Measurements from ENCODE around the gene APOB. TPM values are rescaled to one million over a fixed set of nuclear protein-coding genes. Genes with fewer than 3 reads are reported as not detected.

APOB gene
- total RNA-seq, 1 donor from 2014 or later: 15.9 TPM

DNA sequence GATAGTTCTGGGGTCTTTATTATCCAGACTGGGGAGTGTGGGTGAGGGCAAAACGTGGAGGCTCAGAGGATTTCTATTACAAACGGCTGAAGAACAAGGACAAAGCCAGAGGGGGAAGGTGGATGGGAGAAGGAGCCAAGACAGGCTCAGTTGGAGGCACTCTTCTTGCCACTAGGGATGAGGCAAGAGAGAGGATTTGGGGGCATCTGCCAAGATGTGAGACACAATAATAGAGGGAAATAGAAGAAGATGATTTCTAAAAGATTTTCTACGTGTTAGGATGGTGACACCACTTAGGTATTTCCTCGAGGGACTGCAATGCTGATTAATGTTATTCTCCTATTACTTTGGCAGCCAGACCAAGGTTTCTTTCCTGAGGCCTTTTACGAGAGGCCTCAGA lies 71.8 kb downstream of the APOB start:
- peaks cover 3% of the 10 kb centered on the region for H3K27me3 Mint-ChIP-seq (ENCODE audit: unreplicated experiment)
- TF ChIP-seq, protein P1, sequence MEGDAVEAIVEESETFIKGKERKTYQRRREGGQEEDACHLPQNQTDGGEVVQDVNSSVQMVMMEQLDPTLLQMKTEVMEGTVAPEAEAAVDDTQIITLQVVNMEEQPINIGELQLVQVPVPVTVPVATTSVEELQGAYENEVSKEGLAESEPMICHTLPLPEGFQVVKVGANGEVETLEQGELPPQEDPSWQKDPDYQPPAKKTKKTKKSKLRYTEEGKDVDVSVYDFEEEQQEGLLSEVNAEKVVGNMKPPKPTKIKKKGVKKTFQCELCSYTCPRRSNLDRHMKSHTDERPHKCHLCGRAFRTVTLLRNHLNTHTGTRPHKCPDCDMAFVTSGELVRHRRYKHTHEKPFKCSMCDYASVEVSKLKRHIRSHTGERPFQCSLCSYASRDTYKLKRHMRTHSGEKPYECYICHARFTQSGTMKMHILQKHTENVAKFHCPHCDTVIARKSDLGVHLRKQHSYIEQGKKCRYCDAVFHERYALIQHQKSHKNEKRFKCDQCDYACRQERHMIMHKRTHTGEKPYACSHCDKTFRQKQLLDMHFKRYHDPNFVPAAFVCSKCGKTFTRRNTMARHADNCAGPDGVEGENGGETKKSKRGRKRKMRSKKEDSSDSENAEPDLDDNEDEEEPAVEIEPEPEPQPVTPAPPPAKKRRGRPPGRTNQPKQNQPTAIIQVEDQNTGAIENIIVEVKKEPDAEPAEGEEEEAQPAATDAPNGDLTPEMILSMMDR (IDR thresholded peaks at IDR 0.05; ENCODE audit: unreplicated experiment): no peak
- peaks cover 11% of the 10 kb centered on the region for H3K4me1 Mint-ChIP-seq (ENCODE audit: unreplicated experiment)
- no peak overlapping the region for H3K27ac Mint-ChIP-seq (ENCODE audit: unreplicated experiment)
- H3K4me3 Mint-ChIP-seq (ENCODE audit: unreplicated experiment): no peak overlapping the region
- no peak for DNase-seq (ENCODE audit: low spot score)
- no peaks in the 10 kb centered on the region for H3K36me3 Mint-ChIP-seq (ENCODE audit: low read depth, unreplicated experiment)
- H3K9me3 Mint-ChIP-seq (ENCODE audit: unreplicated experiment): no peaks in the 10 kb centered on the region

GRCh38 chr2:20970068-20970467 lies 73.8 kb downstream of the APOB start:
- Mint-ChIP-seq H3K27ac (ENCODE audit: unreplicated experiment) (no peak overlapping the region), H3K36me3 (ENCODE audit: low read depth, unreplicated experiment) (no peaks in the 10 kb centered on the region), H3K4me3 (ENCODE audit: unreplicated experiment) (no peak overlapping the region), H3K4me1 (ENCODE audit: unreplicated experiment) (peaks cover 8% of the 10 kb centered on the region), H3K27me3 (ENCODE audit: unreplicated experiment) (peaks cover 3% of the 10 kb centered on the region), H3K9me3 (ENCODE audit: unreplicated experiment) (no peaks in the 10 kb centered on the region)
- TF ChIP-seq, protein P1 (IDR thresholded peaks at IDR 0.05; ENCODE audit: unreplicated experiment): no peak
- no peak for DNase-seq (ENCODE audit: low spot score)

DNA sequence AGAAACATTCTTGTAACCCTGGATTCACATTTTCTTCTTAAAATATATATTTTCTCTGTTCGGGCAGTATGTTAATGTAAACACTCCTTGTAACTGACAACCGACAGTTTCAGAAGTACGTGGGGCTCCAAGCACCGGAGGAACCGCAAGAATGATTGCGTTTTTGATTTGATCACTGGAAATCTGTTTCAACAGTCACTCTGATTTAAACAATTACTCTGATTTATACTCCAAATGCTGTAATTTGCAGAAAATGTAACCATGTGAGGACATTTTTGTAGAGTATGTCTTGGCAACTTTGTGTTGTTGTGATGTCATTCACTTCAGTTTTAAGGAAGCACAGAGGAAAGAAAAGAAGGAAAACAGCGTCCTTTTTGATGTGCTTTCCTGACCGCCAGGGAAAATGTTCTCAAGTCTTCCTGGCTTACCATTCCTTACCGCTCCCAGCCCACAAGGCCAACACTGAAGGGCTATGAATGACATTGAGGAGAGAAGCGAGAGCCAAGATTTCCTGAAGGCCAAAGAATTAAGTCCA lies 77.7 kb downstream of the APOB start:
- Mint-ChIP-seq H3K4me1 (ENCODE audit: unreplicated experiment) (peaks cover 21% of the 10 kb centered on the region), H3K4me3 (ENCODE audit: unreplicated experiment) (no peak overlapping the region), H3K27me3 (ENCODE audit: unreplicated experiment) (peaks cover 8% of the 10 kb centered on the region), H3K27ac (ENCODE audit: unreplicated experiment) (peak overlapping the region; percentile 13), H3K9me3 (ENCODE audit: unreplicated experiment) (no peaks in the 10 kb centered on the region), H3K36me3 (ENCODE audit: low read depth, unreplicated experiment) (no peaks in the 10 kb centered on the region)
- no peak for DNase-seq (ENCODE audit: low spot score)
- TF ChIP-seq, protein P1 (IDR thresholded peaks at IDR 0.05; ENCODE audit: unreplicated experiment): no peak

DNA sequence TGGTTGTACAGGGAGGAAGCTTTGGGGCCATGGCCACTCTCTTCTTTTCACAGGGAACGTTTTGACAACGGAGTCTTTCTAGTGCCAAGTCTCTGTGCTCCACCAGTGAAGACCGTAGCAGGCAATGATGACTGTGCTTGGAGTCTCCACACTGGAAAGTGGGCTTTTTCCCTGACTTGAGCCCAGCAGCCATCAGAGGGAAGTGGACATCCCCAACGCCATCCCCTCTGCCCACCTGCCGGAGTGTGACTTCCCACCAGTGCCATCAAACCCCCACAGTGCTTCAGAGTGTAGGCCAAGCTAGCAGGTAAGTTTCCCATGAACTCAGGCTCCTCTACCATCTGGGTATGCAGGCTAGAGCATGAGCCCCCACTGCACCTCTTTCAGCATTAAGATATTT lies 78.7 kb downstream of the APOB start:
- H3K27me3 Mint-ChIP-seq (ENCODE audit: unreplicated experiment): peaks cover 8% of the 10 kb centered on the region
- H3K4me3 Mint-ChIP-seq (ENCODE audit: unreplicated experiment): no peak overlapping the region
- H3K9me3 Mint-ChIP-seq (ENCODE audit: unreplicated experiment): no peaks in the 10 kb centered on the region
- no peak overlapping the region for H3K27ac Mint-ChIP-seq (ENCODE audit: unreplicated experiment)
- peaks cover 21% of the 10 kb centered on the region for H3K4me1 Mint-ChIP-seq (ENCODE audit: unreplicated experiment)
- no peak for DNase-seq (ENCODE audit: low spot score)
- H3K36me3 Mint-ChIP-seq (ENCODE audit: low read depth, unreplicated experiment): no peaks in the 10 kb centered on the region
- TF ChIP-seq, protein P1 (IDR thresholded peaks at IDR 0.05; ENCODE audit: unreplicated experiment): no peak

DNA sequence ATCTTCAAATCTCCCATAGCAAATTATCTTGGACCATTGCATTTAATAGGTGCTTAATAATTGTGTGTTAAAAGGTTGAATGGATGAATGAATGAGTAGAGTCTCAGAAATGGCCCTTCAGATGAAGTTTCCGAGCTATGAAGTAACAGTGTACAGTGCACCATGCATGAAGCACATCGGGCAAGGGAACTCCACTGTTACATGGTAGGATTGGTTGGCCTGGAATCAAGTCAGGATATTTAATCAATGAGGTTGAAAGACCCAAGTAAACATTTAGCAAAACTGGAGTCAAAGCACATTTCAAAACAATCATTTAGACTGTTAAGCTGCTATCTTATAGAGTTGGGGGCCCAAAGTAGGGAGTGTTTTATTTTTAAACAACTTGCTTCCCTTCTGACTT lies 80.0 kb downstream of the APOB start:
- H3K27me3 Mint-ChIP-seq (ENCODE audit: unreplicated experiment): peaks cover 8% of the 10 kb centered on the region
- no peak overlapping the region for H3K4me3 Mint-ChIP-seq (ENCODE audit: unreplicated experiment)
- TF ChIP-seq, protein P1 (IDR thresholded peaks at IDR 0.05; ENCODE audit: unreplicated experiment): no peak
- H3K4me1 Mint-ChIP-seq (ENCODE audit: unreplicated experiment): peaks cover 21% of the 10 kb centered on the region
- DNase-seq (ENCODE audit: low spot score): no peak
- H3K27ac Mint-ChIP-seq (ENCODE audit: unreplicated experiment): no peak overlapping the region
- H3K9me3 Mint-ChIP-seq (ENCODE audit: unreplicated experiment): no peaks in the 10 kb centered on the region
- no peaks in the 10 kb centered on the region for H3K36me3 Mint-ChIP-seq (ENCODE audit: low read depth, unreplicated experiment)
